K562 (cell line): ENCODE data around the gene RASGEF1C. TPM values are rescaled to one million over a fixed set of nuclear protein-coding genes. Genes with fewer than 3 reads are reported as not detected.

Experiments used
- BCOR ChIP-seq: fragments of 450-650 bp; IDR thresholded peaks from 2 replicates; pipeline ENCODE4 v1.6.1; 2016
- BMI1 ChIP-seq: fragments of 150-350 bp; IDR thresholded peaks from 2 replicates; pipeline ENCODE4 v1.6.1; 2014; ENCODE audit warnings: low read length
- CREBBP ChIP-seq: IDR thresholded peaks from one replicate; pipeline ENCODE4 v1.6.1; 2012; ENCODE audit warnings: low read depth, mild to moderate bottlenecking, control low read depth, inconsistent platforms, low read length
- CTCF ChIP-seq, 3 experiments: IDR thresholded peaks in 2 of 3; conservative IDR thresholded peaks in 1 of 3; 2 replicates each; pipeline ENCODE4 v1.5.1; 2011 to 2012; ENCODE audit warnings: low read length in 3 of 3, mild to moderate bottlenecking in 3 of 3, control low read depth in 2 of 3, improper control_type of control experiment in 1 of 3, inconsistent platforms in 1 of 3, low read depth in 1 of 3, mixed read lengths in 1 of 3, moderate library complexity in 1 of 3; ENCODE audit not compliant: insufficient read depth in 2 of 3
- HLTF ChIP-seq: fragments of 450-650 bp; IDR thresholded peaks from 2 replicates; pipeline ENCODE4 v1.6.1; 2016
- KDM2B ChIP-seq: fragments of 250-450 bp; sonication (Bioruptor Pico); IDR thresholded peaks from 2 replicates; pipeline ENCODE4 v1.8.0; 2021; ENCODE audit warnings: mild to moderate bottlenecking, moderate library complexity
- LARP7 ChIP-seq: fragments of 450-650 bp; IDR thresholded peaks from 2 replicates; pipeline ENCODE4 v1.6.1; 2016
- MYBL2 ChIP-seq, 2 experiments: fragments of 450-650 bp in 1 of 2; sonication (generic) in 1 of 2; formaldehyde crosslinking in 1 of 2; IDR thresholded peaks; 2 replicates each; pipeline versions ENCODE4 v1.6.1 to v1.8.1; 2017 to 2022; ENCODE audit warnings: borderline replicate concordance in 1 of 2, inconsistent platforms in 1 of 2, low read depth in 1 of 2, mild to moderate bottlenecking in 1 of 2, missing genetic modification reagents in 1 of 2, moderate library complexity in 1 of 2
- NFIX ChIP-seq: fragments of 250-450 bp; sonication (Bioruptor Pico); IDR thresholded peaks from 2 replicates; pipeline ENCODE4 v1.4.0; 2020; ENCODE audit warnings: low read depth, mild to moderate bottlenecking, moderate library complexity
- PML ChIP-seq: IDR thresholded peaks from 2 replicates; pipeline ENCODE4 v1.6.1; 2012; ENCODE audit warnings: low read length, inconsistent platforms
- POLR2AphosphoS2 ChIP-seq: IDR thresholded peaks from 2 replicates; pipeline ENCODE4 v1.6.1; 2012; ENCODE audit warnings: low read length, improper control_type of control experiment
- POLR3A ChIP-seq: IDR thresholded peaks from 2 replicates; pipeline ENCODE4 v1.6.1; 2011; ENCODE audit warnings: borderline replicate concordance, mild to moderate bottlenecking, moderate library complexity; ENCODE audit not compliant: insufficient read length, insufficient read depth; ENCODE audit errors: extremely low read depth
- RB1 ChIP-seq: fragments of 450-650 bp; IDR thresholded peaks from 2 replicates; pipeline ENCODE4 v1.6.1; 2017; ENCODE audit warnings: low read depth, mild to moderate bottlenecking
- ZNF133 ChIP-seq: fragments of 250-450 bp; sonication (Bioruptor Pico); IDR thresholded peaks from 2 replicates; pipeline ENCODE4 v1.4.0; 2020; ENCODE audit warnings: mild to moderate bottlenecking
- ZNF655 ChIP-seq: fragments of 250-450 bp; sonication (Bioruptor Pico); IDR thresholded peaks from 2 replicates; pipeline ENCODE4 v1.5.0; 2021
- ZNF75A ChIP-seq: fragments of 450-650 bp; formaldehyde crosslinking; IDR thresholded peaks from 2 replicates; pipeline ENCODE4 v1.4.0; 2020; ENCODE audit warnings: mild to moderate bottlenecking
- ZNF77 ChIP-seq: fragments of 250-450 bp; sonication (Bioruptor Pico); IDR thresholded peaks from 2 replicates; pipeline ENCODE4 v1.5.0; 2020
- ZNF785 ChIP-seq: fragments of 250-450 bp; sonication (Bioruptor Pico); IDR thresholded peaks from 2 replicates; pipeline ENCODE4 v1.4.0; 2020; ENCODE audit warnings: mild to moderate bottlenecking
- polyA plus RNA-seq, 8 experiments: library from polyadenylated mRNA; depleted of rRNA in 4 of 8; stranded (reverse) in 5 of 8; unstranded in 3 of 8; fragments of >200 nt; fragmentation: Nextera tagmentation in 2 of 8; fragmentation: Illumina TruSeq in 1 of 8; extraction: Ambion mirVana in 2 of 8; extraction: Trizol in 1 of 8; gene quantifications; 2 replicates each; pipeline versions ENCODE4 v1.2.1 to v1.2.3, GENCODE V29; 2011 to 2014; ENCODE audit warnings: inconsistent platforms in 1 of 8, missing spikeins in 1 of 8
- total RNA-seq, 7 experiments: library from RNA; depleted of rRNA in 6 of 7; stranded (reverse); fragments of >200 nt in 6 of 7; fragmentation: Illumina TruSeq in 2 of 7; extraction: Trizol in 2 of 7; gene quantifications; 2 replicates each; pipeline versions ENCODE4 v1.2.1 to v1.2.3, GENCODE V29; 2011 to 2021; ENCODE audit warnings: low replicate concordance in 1 of 7
- TF ChIP-seq, protein P1 (sequence below): fragments of 200-400 bp; formaldehyde crosslinking; IDR thresholded peaks from 2 replicates; pipeline ENCODE4 v1.6.1; 2017; ENCODE audit warnings: mild to moderate bottlenecking, low read depth, low read length, moderate library complexity
- TF ChIP-seq, protein P2 (sequence below): fragments of 450-650 bp; IDR thresholded peaks from 2 replicates; pipeline ENCODE4 v1.6.1; 2018; ENCODE audit not compliant: partially characterized antibody

Gene RASGEF1C
- total and polyA plus RNA-seq, 9 of the 15 experiments (the other 6 are each of a cell fraction or from before 2014, with no cell fraction given) = 0.04 to 1.1 (median 0.21) TPM; not detected in 4

DNA sequence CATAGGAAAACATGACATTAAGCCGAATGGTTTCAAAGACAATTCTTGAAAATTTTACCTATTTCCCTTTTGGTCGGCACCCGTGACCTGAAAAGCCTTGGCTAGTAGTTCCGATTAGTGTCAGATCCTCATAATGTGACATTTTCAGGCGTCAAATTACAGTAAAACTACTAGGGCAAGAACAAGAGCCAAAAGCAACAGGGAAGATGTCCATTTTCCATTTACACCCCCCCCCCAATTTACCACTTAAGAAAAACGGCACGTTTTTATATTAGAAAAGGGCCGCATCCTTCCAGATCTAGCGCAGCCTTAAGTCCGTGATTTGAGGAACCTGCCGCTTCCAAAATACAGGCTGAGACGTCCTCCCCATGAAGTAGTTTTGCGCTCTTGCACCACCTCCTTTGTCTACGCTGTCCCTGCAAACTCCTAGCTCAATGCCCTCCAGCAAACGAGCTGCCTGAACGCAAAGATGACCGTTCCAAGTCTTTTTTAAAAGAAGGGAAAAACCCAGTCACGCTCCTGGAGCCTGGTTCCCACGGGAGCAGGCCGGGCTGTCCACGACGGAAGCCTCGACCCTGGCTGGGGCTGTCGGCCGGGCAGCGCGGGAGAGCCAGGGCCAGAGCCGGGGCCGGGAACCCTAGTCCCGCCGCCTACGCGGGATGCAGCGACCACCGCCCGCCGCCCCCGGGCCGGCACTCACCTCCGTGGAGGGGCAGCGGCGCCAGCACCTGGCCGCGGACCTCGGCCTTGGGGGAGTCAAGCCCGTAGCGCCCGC, 138.1 kb downstream of the RASGEF1C start (continued):
- no peak for TF ChIP-seq NFIX (CRISPR knock-in tag)
- TF ChIP-seq, protein P1, sequence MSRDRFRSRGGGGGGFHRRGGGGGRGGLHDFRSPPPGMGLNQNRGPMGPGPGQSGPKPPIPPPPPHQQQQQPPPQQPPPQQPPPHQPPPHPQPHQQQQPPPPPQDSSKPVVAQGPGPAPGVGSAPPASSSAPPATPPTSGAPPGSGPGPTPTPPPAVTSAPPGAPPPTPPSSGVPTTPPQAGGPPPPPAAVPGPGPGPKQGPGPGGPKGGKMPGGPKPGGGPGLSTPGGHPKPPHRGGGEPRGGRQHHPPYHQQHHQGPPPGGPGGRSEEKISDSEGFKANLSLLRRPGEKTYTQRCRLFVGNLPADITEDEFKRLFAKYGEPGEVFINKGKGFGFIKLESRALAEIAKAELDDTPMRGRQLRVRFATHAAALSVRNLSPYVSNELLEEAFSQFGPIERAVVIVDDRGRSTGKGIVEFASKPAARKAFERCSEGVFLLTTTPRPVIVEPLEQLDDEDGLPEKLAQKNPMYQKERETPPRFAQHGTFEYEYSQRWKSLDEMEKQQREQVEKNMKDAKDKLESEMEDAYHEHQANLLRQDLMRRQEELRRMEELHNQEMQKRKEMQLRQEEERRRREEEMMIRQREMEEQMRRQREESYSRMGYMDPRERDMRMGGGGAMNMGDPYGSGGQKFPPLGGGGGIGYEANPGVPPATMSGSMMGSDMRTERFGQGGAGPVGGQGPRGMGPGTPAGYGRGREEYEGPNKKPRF = no peak
- TF ChIP-seq PML = 0 out of 2 replicates have a peak, but pooled peaks have one; percentile 10
- no peak for TF ChIP-seq BMI1
- TF ChIP-seq CTCF (IDR thresholded peaks at IDR 0.05 in 2 of 3, conservative IDR thresholded peaks at IDR 0.05 in 1 of 3; ENCODE audit: insufficient read depth in 2 of 3, low read depth in 1 of 3, low read length in 3 of 3) = no peak
- TF ChIP-seq ZNF133 (CRISPR knock-in tag) = no peak
- TF ChIP-seq MYBL2 (IDR thresholded peaks at IDR 0.05; ENCODE audit: low read depth) = no peak
- no peak for TF ChIP-seq MYBL2 (CRISPR knock-in tag; IDR thresholded peaks at IDR 0.05; ENCODE audit: borderline replicate concordance)
- TF ChIP-seq ZNF785 (CRISPR knock-in tag) = no peak
- TF ChIP-seq POLR3A = no peak
- TF ChIP-seq RB1 = 0 out of 2 replicates have a peak, but pooled peaks have one; percentile 40
- TF ChIP-seq ZNF75A = no peak
- TF ChIP-seq POLR2AphosphoS2 = no peak
- TF ChIP-seq HLTF = no peak
- peak; percentile 79; the same call in 1 of the 2 replicates for TF ChIP-seq KDM2B
- no peak for TF ChIP-seq CREBBP
- 0 out of 2 replicates have a peak, but pooled peaks have one; percentile 19 for TF ChIP-seq BCOR
- no peak for TF ChIP-seq ZNF655 (CRISPR knock-in tag)
- no peak for TF ChIP-seq LARP7
- TF ChIP-seq, protein P2, sequence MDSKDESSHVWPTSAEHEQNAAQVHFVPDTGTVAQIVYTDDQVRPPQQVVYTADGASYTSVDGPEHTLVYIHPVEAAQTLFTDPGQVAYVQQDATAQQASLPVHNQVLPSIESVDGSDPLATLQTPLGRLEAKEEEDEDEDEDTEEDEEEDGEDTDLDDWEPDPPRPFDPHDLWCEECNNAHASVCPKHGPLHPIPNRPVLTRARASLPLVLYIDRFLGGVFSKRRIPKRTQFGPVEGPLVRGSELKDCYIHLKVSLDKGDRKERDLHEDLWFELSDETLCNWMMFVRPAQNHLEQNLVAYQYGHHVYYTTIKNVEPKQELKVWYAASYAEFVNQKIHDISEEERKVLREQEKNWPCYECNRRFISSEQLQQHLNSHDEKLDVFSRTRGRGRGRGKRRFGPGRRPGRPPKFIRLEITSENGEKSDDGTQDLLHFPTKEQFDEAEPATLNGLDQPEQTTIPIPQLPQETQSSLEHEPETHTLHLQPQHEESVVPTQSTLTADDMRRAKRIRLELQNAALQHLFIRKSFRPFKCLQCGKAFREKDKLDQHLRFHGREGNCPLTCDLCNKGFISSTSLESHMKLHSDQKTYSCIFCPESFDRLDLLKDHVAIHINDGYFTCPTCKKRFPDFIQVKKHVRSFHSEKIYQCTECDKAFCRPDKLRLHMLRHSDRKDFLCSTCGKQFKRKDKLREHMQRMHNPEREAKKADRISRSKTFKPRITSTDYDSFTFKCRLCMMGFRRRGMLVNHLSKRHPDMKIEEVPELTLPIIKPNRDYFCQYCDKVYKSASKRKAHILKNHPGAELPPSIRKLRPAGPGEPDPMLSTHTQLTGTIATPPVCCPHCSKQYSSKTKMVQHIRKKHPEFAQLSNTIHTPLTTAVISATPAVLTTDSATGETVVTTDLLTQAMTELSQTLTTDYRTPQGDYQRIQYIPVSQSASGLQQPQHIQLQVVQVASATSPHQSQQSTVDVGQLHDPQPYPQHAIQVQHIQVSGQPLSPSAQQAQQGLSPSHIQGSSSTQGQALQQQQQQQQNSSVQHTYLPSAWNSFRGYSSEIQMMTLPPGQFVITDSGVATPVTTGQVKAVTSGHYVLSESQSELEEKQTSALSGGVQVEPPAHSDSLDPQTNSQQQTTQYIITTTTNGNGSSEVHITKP = no peak
- no peak for TF ChIP-seq ZNF77
